OCI-LY1 (cell line): ENCODE measurements around the gene RNF212.

Experiments used
- H2AFZ ChIP-seq: fragments of 200-600 bp; sonication (generic), shearing (Covaris generic); 2 replicates; pipeline ENCODE4 v1.6.0; 2014; ENCODE audit warnings: antibody characterized with exemption, mild to moderate bottlenecking, low read length
- H3F3A ChIP-seq: fragments of 200-600 bp; sonication (generic), shearing (Covaris generic); 2 replicates; pipeline ENCODE4 v1.6.0; 2014; ENCODE audit warnings: mild to moderate bottlenecking, antibody characterized with exemption, low read length, moderate library complexity; ENCODE audit not compliant: insufficient read depth
- H3K27ac ChIP-seq: fragments of 200-600 bp; sonication (generic); 2 replicates; pipeline ENCODE4 v1.5.1; 2014; ENCODE audit warnings: low read length, mixed run types, mild to moderate bottlenecking, low read depth; ENCODE audit not compliant: poor library complexity, severe bottlenecking
- H3K27me3 ChIP-seq: fragments of 200-600 bp; sonication (generic); 2 replicates; pipeline ENCODE4 v1.6.0; 2014; ENCODE audit warnings: antibody characterized with exemption, mild to moderate bottlenecking, low read length, moderate library complexity; ENCODE audit not compliant: insufficient read depth
- H3K36me3 ChIP-seq: fragments of 200-600 bp; sonication (generic); 2 replicates; pipeline ENCODE4 v1.6.1; 2014; ENCODE audit warnings: mild to moderate bottlenecking, antibody characterized with exemption, low read length, moderate library complexity, mixed read lengths; ENCODE audit not compliant: insufficient read depth
- H3K4me1 ChIP-seq: fragments of 200-600 bp; sonication (generic); 2 replicates; pipeline ENCODE4 v1.5.1; 2014; ENCODE audit warnings: mild to moderate bottlenecking, low read length, moderate library complexity; ENCODE audit not compliant: insufficient read depth, severe bottlenecking
- H3K4me2 ChIP-seq: fragments of 200-600 bp; sonication (generic), shearing (Covaris generic); 2 replicates; pipeline ENCODE4 v1.6.1; 2014; ENCODE audit warnings: low read length
- H3K4me3 ChIP-seq: fragments of 200-600 bp; sonication (generic); 2 replicates; pipeline ENCODE4 v1.5.1; 2014; ENCODE audit warnings: low read length, low read depth, mild to moderate bottlenecking, mixed read lengths; ENCODE audit not compliant: poor library complexity, severe bottlenecking
- H3K79me2 ChIP-seq: fragments of 200-600 bp; shearing (Covaris generic); 2 replicates; pipeline ENCODE4 v1.6.1; 2016; ENCODE audit warnings: mixed run types, low read length, mixed read lengths; ENCODE audit not compliant: insufficient read depth
- H3K9ac ChIP-seq: fragments of 200-600 bp; sonication (generic), shearing (Covaris generic); 2 replicates; pipeline ENCODE4 v1.6.1; 2014; ENCODE audit warnings: mild to moderate bottlenecking, low read length, mixed read lengths
- H3K9me2 ChIP-seq: fragments of 200-600 bp; sonication (generic), shearing (Covaris generic); 2 replicates; pipeline ENCODE4 v1.6.1; 2014; ENCODE audit warnings: low read depth, mild to moderate bottlenecking, low read length, mixed read lengths
- H3K9me3 ChIP-seq: fragments of 200-600 bp; shearing (Covaris generic); 2 replicates; pipeline ENCODE4 v1.6.1; 2014; ENCODE audit warnings: low read length, mixed read lengths
- H4K20me1 ChIP-seq: fragments of 200-600 bp; sonication (generic), shearing (Covaris generic); 2 replicates; pipeline ENCODE4 v1.6.0; 2016; ENCODE audit warnings: mild to moderate bottlenecking, low read length; ENCODE audit not compliant: insufficient read depth
- EZH2 ChIP-seq: fragments of 200-600 bp; sonication (generic), shearing (Covaris generic); IDR thresholded peaks from 2 replicates; pipeline ENCODE4 v1.8.0; 2017; ENCODE audit warnings: borderline replicate concordance, mixed run types, mild to moderate bottlenecking, antibody characterized with exemption, low read length, moderate library complexity, mixed read lengths
- TF ChIP-seq, protein P1 (sequence below): fragments of 200-600 bp; sonication (generic), shearing (Covaris generic); IDR thresholded peaks from 2 replicates; pipeline ENCODE4 v1.5.1; 2017; ENCODE audit warnings: mild to moderate bottlenecking, antibody characterized with exemption, low read length, moderate library complexity, mixed read lengths

The RNF212 gene

DNA sequence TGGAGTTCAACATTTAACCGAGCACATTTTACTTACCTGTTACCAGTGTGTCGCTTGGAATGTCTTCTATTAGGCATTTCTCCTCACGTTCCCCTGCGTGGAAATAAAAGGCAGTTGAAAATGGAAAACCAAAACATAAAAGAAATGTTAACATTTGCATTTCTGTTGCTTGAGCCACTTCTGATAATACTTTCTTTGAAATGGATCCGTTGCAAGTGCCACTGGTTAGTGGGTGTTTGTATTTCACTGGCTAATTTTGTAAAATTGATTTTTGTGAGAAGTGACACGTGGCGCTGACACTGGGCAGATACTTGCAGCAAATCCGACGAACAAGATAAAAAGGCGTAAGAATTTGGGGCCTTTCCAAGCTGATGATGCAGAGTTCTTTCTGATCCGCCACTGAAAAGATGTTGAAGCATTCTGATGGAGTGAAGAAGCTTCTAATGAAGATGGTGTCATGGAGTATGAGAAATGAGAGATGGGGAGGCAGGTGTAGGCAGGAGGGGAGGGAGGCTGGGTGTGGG lies 40.3 kb upstream of the RNF212 start:
- Histone ChIP-seq H3K9me2 (no peaks in the 10 kb centered on the region), H3K4me1 (peaks cover 20% of the 10 kb centered on the region), H3F3A (no peaks in the 10 kb centered on the region), H3K9ac (no peak overlapping the region), H3K36me3 (no peaks in the 10 kb centered on the region; the same call in 1 of the 2 replicates), H3K9me3 (no peaks in the 10 kb centered on the region), H2AFZ (no peak overlapping the region), H3K4me2 (no peak overlapping the region), H4K20me1 (no peaks in the 10 kb centered on the region), H3K27ac (no peak overlapping the region), H3K79me2 (no peaks in the 10 kb centered on the region), H3K4me3 (no peak overlapping the region), H3K27me3 (no peaks in the 10 kb centered on the region)
- no peak for TF ChIP-seq EZH2
- TF ChIP-seq, protein P1, sequence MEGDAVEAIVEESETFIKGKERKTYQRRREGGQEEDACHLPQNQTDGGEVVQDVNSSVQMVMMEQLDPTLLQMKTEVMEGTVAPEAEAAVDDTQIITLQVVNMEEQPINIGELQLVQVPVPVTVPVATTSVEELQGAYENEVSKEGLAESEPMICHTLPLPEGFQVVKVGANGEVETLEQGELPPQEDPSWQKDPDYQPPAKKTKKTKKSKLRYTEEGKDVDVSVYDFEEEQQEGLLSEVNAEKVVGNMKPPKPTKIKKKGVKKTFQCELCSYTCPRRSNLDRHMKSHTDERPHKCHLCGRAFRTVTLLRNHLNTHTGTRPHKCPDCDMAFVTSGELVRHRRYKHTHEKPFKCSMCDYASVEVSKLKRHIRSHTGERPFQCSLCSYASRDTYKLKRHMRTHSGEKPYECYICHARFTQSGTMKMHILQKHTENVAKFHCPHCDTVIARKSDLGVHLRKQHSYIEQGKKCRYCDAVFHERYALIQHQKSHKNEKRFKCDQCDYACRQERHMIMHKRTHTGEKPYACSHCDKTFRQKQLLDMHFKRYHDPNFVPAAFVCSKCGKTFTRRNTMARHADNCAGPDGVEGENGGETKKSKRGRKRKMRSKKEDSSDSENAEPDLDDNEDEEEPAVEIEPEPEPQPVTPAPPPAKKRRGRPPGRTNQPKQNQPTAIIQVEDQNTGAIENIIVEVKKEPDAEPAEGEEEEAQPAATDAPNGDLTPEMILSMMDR = no peak

DNA sequence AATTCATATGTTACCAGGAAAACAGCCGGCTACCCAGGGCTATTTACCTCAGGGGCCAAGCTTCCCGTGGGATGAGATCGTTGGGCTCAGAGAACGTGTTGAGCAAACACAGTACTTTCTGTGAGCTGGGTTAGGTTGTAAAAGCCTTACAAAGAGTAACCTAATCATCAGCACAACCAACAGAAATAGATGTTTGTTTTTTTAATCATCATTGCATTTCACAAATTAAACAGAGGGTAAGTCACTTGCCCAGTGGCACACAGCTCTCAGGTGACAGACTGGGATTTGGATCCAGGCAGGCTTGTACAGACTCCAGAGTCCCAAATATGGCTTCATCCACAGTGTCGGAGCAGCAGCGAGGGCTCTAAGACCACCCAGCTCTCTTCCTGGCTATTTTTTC lies 38.9 kb upstream of the RNF212 start:
- Histone ChIP-seq H3K4me1 (peaks cover 20% of the 10 kb centered on the region), H3K9me3 (no peaks in the 10 kb centered on the region), H3K27me3 (no peaks in the 10 kb centered on the region), H3K9ac (no peak overlapping the region), H3K4me3 (no peak overlapping the region), H3K27ac (no peak overlapping the region), H3K36me3 (no peaks in the 10 kb centered on the region), H3K79me2 (no peaks in the 10 kb centered on the region), H4K20me1 (no peaks in the 10 kb centered on the region), H2AFZ (no peak overlapping the region), H3F3A (no peaks in the 10 kb centered on the region), H3K9me2 (no peaks in the 10 kb centered on the region), H3K4me2 (no peak overlapping the region)
- no peak for TF ChIP-seq EZH2
- TF ChIP-seq, protein P1 = no peak

DNA sequence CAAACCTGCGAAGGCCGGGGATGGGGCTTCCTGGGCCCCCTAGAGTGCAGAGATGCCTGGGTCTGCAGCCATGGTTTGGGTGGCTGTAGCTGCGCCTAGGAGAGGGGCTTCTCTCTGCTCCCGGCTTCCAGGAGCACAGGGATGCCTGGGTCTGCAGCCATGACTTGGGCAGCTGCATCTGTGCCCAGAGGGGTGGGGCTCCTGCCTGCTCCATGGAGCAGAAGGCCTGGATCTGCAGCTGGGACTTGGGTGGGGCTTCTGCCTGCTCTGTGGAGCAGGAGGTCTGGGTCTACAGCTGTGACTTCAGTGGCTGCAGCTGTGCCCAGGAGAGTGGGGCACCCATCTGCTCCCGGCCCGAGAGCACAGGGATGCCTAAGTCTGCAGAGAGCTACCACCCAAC lies 38.2 kb upstream of the RNF212 start:
- Histone ChIP-seq H2AFZ (no peak overlapping the region), H3K9me3 (no peaks in the 10 kb centered on the region), H4K20me1 (no peaks in the 10 kb centered on the region), H3K4me3 (no peak overlapping the region), H3K27ac (no peak overlapping the region), H3K36me3 (no peaks in the 10 kb centered on the region), H3K9me2 (no peaks in the 10 kb centered on the region), H3F3A (no peaks in the 10 kb centered on the region), H3K4me1 (peaks cover 20% of the 10 kb centered on the region), H3K79me2 (no peaks in the 10 kb centered on the region), H3K9ac (no peak overlapping the region), H3K4me2 (no peak overlapping the region), H3K27me3 (no peaks in the 10 kb centered on the region)
- TF ChIP-seq EZH2 = no peak
- TF ChIP-seq, protein P1 = no peak
